Stimulated activated CD4-positive, alpha-beta T cell treated with anti-CD3 and anti-CD28 coated beads, Interleukin-4, amount 100 ng/mL, for 4 hours (primary cell): ENCODE data around the gene GOLGA6B.
"Not testable (repeated sequence)": the region's sequence is repeated elsewhere in the genome, so short reads cannot be mapped to it uniquely, and the experiment has no call there.

Source experiments
- DNase-seq, 2 experiments: peaks; one replicate each; pipeline ENCODE4 v3.0.0-alpha.2; 2020

GOLGA6B gene

DNA sequence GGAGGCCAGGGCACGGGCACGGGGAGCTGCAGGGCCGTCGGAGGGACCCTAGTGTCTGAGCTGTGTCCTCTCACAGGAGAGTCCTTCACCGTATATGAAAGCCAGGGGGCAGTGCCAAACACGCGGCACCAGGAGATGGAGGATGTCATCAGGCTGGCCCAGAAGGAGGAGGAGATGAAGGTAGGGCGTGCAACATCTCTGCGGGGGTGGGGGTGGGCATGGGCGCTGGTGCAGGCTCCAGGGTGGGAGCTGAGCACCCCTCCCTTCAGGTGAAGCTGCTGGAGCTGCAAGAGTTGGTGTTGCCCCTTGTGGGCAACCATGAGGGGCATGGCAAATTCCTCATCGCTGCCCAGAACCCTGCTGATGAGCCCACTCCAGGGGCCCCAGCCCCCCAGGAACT, 11.2 kb downstream of the GOLGA6B start:
- DNase-seq: not testable (repeated sequence)

DNA sequence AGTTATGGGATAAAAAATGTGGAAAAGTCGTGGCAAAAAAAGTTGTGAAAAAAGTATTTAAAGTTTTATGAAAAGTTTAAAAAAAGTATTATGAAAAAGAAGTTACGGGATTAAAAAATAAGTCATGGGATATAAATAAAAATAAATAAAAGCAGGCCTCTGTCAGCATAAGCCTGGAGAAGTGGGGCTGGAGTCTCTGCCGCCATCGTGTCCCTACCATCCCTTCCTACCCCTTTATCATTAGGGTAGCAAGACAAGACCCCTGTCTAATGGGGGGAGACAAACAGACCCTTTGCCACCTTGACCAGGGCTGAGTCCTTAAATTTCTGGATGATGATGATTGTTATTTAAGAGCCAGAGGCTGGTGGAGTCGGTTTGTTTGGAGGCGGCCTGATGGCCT, 15.3 kb downstream of the GOLGA6B start:
- not testable (repeated sequence) for DNase-seq

DNA sequence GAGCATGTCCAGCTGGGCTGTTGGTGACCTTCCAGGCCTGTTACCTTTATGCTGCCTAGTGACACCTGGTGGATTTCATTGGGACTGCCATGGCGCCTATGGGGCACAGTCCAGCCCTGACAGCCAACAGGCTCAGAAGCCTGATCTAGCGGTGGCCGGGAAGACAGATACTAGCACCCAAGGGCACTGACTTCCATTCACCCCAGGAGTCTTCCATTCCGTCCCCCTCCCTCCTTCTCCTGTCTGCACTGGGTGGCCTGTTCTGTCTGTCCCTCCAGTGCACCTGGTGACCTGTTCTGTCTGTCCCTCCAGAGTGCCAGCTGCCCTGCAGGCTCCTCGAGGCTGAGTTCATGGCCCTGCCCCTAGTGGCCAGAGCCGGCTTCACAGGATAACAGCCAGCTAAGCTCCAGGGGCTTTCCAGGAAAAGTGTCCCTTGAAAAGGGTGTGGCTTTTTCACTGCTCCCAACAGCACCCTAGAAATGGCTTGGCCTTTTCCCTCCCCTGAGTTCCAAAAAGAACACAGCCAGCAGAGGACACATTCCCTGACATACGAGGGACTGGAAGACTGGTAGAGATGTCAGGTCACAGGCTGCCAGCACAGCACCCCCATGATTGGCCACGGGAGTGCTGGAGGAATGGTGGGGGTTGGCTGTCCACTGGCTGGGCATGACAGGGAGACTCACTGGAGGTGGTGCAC, 16.3 kb downstream of the GOLGA6B start:
- DNase-seq: peak; percentile 61

DNA sequence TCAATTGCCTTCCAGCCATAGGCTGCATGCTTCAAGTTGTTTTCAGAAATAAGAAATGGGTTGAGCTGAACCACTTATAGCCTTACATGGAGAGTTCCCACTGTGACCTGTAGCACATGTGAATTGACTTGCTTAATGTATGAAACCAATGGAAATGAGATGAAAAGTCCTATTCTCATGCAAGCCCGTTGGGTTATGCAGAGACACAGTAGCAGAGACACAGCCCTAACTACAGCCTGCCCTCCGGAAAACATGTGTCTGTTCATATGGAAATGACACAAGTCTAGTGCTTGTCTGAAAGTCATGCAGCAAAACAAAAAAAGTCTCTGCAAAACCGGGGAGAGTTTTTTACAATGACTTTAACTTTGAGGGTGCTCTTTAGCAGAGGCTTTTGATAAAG, 17.0 kb downstream of the GOLGA6B start:
- no peak for DNase-seq

DNA sequence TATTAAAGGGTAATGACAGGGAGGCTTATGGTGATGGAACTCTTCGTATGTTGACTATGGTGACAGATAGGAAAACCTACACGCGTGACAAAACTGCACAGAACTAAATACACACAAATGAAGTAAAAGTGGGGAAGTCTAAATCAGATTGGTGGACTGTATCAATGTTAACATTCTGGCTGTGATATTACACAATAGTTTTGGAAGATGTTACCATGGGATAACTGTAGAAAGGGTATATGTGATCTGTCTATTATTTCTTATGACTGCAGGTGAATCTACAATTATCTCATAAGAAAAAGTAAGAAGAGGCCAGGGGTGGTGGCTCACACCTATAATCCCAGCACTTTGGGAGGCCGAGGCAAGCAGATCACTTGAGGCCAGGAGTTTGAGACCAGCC, 22.3 kb downstream of the GOLGA6B start:
- DNase-seq: no peak

DNA sequence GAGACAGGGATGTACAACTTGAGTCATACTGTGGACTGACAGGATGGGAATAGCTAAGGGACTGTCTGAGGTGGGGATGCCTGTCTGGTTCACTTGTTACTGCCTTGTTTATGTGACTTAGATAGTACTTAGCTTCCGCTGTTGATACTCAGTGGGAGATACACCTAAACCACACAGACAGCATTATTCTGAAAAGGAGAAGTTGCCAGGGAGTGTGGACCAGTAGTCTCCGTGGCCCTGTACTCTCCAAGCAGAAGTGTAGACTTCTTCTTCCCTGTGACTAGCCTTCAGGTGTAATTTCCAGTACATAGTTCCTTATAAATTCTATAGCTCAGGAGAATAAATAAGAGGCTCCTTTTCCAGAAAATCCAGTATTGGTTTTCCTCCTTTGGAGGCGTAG, 26.4 kb downstream of the GOLGA6B start:
- no peak for DNase-seq

DNA sequence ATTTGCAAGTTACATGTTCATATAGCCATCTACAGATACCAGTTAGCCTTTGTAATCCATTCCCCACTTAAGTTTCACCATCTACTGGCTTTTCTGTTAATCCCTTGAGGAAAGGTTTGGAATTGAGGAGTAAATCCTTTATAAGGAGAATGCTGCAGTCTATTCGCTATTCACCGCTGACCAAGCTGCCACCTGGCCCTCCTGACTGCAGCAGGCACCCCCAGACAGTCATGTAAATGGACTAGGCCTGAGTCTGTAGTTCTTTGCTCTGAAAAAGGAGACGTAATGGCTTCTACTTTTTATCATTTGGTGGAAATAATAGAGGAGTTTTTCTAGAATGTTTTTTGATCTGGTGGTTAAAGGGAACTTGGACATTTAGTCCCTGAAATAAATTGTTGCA, 28.3 kb downstream of the GOLGA6B start:
- no peak for DNase-seq

DNA sequence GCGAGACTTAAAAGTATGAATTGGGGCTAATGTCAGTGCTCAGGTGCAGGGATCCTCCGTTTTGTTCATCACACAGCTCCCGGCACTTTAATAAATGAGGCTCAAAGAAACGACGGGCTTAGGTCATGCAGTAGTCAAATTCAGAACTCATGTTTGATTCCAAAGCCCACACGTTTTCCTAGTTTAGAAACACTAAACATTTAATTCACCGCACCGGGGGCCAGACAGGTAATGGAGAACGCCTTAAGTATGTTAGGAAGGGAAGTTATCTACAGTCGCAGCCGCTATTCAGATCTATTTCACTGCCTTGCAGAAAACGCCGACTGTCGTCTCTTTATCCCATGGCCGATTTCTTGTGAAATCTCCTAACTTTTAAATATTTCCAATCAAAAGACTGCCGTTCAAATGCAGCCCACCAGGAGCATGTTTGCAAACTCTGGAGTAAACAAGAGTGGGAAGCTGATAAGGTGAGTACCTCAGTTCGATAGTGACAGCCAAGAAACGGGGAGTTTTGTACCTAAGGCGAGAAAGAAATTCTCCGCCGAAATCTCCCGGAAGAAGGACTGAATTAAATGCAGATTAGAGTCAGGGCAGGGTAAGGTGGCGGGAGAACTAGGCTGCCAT, 30.9 kb downstream of the GOLGA6B start:
- peak in 1 of 2 experiments; percentile 1 for DNase-seq

DNA sequence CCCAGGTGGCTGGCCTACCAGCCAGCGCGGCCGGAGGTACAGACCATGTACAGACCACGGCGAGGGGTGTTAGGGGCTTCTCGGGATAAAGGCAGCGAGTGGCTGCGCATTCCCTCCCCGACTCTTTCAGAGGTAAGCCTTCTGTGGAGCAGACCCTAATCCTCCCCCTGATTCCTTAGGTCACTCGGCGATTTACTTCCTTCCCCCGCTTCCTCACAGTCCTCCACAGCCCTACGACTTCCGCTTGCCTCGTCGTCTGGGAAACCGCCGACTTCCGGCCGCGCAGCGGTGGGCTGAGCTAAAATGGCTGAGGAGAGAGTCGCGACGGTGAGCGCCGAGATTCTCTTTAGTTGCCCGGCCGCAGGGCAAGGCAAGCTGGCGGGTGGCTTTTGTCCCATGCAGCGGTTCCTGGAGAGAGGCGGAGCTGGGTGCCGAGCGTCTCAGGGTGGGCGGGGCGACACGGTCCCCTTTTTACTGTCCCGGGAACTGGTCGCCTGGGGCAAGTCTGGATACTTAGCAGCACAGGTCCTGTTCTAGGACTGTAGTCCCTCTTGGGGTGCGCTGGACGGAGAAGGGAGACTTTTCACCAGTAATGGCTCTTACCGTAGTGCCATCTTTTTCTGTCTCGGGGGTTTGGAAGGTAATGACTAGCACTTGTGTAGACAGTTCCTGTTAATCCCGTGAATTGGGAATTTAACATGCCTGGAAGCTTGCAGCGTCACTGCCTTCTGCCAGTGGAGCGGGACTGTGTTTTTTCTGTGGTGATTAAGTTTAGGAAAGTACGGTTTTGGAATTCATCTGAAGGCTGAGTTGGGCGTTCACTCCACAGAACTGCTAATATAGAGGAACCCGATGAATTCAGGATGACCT, 31.7 kb downstream of the GOLGA6B start, which contains the start of the genes BBS4 and HIGD2B:
Gene BBS4, plus strand, starts transcription at position 283 of the 870 bp plus-strand sequence. Its CDS starts 21 bp downstream, at position 304.
Gene HIGD2B, minus strand, starts transcription at position 258 of the 870 bp plus-strand sequence. CDS start 9,808 bp downstream, outside the sequence.
- peak; percentile 78 to 79 for DNase-seq

DNA sequence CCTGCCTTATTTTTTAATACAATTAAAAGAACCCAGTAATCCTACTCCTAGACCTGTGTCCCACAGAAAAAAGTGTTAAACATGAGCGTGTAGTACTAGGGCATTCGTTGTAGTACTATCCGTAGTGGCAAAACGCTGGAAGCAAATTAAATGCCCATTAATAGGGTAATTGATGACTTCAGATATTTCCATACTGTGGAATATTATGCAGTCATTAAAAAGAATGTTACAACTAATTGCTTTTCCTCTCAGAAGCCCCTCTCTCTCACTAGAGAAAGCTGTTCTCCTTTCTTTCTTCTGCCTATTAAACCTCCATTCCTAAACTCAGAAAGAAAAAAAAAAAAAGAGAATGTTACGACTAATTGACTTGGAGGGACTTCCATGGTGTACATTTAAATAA, 34.2 kb downstream of the GOLGA6B start:
- no peak for DNase-seq

DNA sequence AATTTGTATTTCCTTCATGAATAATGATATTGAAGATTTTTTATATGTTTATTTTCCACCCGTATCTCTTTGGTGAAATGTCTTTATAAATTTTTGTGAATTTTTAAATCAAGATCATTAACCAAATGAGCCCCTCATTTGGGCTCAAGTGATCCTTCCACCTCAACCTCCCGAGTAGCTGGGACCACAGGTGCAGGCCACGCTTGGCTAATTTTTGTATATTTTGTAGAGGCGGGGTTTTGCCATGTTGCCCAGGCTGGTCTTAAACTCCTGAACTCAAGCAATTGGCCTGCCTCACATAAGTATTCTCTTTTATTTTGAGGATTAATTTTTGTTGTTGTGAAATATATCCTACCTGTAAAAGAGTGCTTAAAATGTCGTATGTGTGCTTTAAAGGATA, 36.4 kb downstream of the GOLGA6B start:
- no peak for DNase-seq

DNA sequence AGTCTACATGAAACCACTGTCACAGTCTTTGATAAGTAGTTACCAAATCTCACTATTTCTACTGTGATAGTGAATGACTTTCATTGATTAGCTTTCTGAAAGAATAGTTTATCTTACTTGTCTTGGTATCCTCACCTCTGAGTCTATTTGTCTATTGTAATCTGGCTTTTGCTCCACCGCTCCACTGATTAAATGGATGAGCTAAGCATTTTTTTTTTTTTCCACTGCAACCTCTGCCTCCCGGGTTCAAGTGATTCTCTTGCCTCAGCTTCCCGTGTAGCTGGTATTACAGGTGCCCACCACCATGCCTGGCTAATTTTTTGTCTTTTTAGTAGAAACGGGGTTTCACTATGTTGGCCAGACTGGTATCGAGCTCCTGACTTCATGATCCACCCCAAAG, 44.4 kb downstream of the GOLGA6B start:
- no peak for DNase-seq

DNA sequence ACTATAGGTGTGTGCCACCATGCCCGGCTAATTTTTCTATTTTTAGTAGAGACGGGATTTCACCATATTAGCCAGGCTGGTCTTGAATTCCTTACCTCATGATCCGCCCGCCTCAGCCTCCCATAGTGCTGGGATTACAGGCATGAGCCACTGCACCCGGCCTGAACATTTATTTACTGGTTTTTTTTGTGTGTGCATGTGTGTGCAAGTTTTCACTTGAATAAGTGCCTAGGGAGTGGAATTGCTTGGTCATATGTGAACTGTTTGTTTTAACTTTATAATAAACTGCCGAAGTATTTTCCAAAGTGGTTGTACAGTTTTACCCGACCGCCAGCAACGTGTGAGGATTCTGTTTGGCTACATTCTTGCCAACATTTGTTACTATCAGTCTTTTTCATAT, 45.6 kb downstream of the GOLGA6B start:
- DNase-seq: no peak

DNA sequence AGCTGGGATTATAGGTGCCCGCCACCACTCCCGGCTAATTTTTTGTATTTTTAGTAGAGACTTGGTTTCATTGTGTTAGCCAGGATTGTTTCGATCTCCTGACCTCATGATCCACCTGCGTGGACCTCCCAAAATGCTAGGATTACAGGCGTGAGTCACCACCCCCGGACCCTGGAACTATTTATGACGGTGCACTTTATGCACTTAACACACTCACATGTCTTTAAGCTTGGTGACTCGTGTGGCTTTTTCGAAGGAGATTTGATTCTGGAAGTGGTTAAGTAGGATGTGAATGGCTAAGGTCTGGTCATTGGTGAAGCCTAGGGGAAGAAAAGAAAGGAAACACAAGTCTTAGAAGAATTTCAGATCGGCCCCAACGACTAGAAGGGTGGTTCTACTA, 51.8 kb downstream of the GOLGA6B start:
- no peak for DNase-seq

DNA sequence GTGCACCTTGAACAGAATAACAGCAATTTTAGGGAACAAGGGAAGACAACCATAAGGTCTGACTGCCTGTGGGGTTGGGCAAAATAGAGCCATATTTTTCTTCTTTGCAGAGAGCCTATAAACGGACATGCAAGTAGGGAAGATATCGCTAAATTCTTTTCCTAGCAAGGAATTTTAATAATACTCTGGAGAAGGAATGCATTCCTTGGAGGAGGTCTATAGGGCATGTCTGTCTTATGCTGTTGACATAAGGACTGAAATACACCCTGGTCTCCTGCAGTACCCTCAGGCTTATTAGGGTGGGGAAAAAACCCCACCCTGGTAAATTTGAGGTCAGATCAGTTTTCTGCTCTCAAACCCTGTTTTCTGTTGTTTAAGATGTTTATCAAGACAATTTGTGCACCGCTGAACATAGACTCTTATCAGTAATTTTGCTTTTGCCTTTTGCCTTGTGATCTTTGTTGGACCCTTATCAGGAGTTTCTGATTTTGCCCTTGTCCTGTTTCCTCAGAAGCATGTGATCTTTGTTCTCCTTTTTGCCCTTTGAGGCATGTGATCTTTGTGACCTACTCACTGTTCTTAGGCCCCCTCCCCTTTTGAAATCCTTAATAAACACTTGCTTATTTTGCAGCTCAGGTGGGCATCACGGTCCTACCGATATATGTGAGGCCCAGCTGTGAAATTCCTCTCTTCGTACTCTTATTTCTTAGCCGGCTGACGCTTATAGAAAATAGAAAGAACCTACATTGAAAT, 54.2 kb downstream of the GOLGA6B start:
- DNase-seq: not testable (repeated sequence)
